H9 (cell line): ENCODE measurements around the gene TERB1. TPM values are rescaled to one million over a fixed set of nuclear protein-coding genes. Genes with fewer than 3 reads are reported as not detected.

Experiments
- DNase-seq: peaks from one replicate; pipeline ENCODE4 v3.0.0-alpha.2; 2017
- H2AFZ ChIP-seq: one replicate; pipeline ENCODE4 v1.6.1; 2013; ENCODE audit warnings: mild to moderate bottlenecking, low read length, control low read depth, moderate library complexity
- H2AK5ac ChIP-seq: 2 replicates; pipeline ENCODE4 v1.6.1; 2013; ENCODE audit warnings: low read length, control low read depth, mixed read lengths; ENCODE audit not compliant: insufficient read length
- H2BK120ac ChIP-seq: one replicate; pipeline ENCODE4 v1.6.1; 2013; ENCODE audit warnings: low read depth, mild to moderate bottlenecking, low read length, control low read depth, inconsistent platforms; ENCODE audit not compliant: poor library complexity, severe bottlenecking
- H2BK12ac ChIP-seq: 2 replicates; pipeline ENCODE4 v1.6.1; 2013; ENCODE audit warnings: low read length, control low read depth, mixed read lengths, low read depth; ENCODE audit not compliant: insufficient read length
- H2BK15ac ChIP-seq: 2 replicates; pipeline ENCODE4 v1.6.1; 2013; ENCODE audit warnings: low read depth, low read length, control low read depth
- H2BK20ac ChIP-seq: one replicate; pipeline ENCODE4 v1.6.1; 2013; ENCODE audit warnings: low read depth, mild to moderate bottlenecking, low read length, control low read depth, inconsistent platforms; ENCODE audit not compliant: poor library complexity, severe bottlenecking
- H2BK5ac ChIP-seq: 2 replicates; pipeline ENCODE4 v1.6.1; 2013; ENCODE audit warnings: low read length, control low read depth, mixed read lengths; ENCODE audit not compliant: insufficient read length
- H3K14ac ChIP-seq: 2 replicates; pipeline ENCODE4 v1.6.1; 2013; ENCODE audit warnings: low read length, control low read depth; ENCODE audit not compliant: insufficient read depth
- H3K18ac ChIP-seq: 2 replicates; pipeline ENCODE4 v1.6.1; 2013; ENCODE audit warnings: low read depth, mild to moderate bottlenecking, mixed read lengths, low read length, control low read depth; ENCODE audit not compliant: insufficient read length
- H3K23ac ChIP-seq: 2 replicates; pipeline ENCODE4 v1.6.1; 2013; ENCODE audit warnings: low read length, control low read depth, mixed read lengths, low read depth; ENCODE audit not compliant: insufficient read length
- H3K23me2 ChIP-seq: 2 replicates; pipeline ENCODE4 v1.6.1; 2013; ENCODE audit warnings: low read depth, mild to moderate bottlenecking, mixed read lengths, low read length, control low read depth; ENCODE audit not compliant: insufficient read length, poor library complexity, severe bottlenecking
- H3K27ac ChIP-seq: 2 replicates; pipeline ENCODE4 v1.5.1; 2013; ENCODE audit warnings: low read length, control low read depth, mixed read lengths, low read depth; ENCODE audit not compliant: insufficient read length
- H3K27me3 ChIP-seq: 2 replicates; pipeline ENCODE4 v1.6.1; 2013; ENCODE audit warnings: low read length, control low read depth, inconsistent platforms; ENCODE audit not compliant: insufficient read depth
- H3K4ac ChIP-seq: 2 replicates; pipeline ENCODE4 v1.6.1; 2013; ENCODE audit warnings: low read depth, mild to moderate bottlenecking, control low read depth, inconsistent platforms, low read length, moderate library complexity
- H3K4me1 ChIP-seq: 2 replicates; pipeline ENCODE4 v1.6.1; 2013; ENCODE audit warnings: low read length, control low read depth, inconsistent platforms; ENCODE audit not compliant: insufficient read depth
- H3K4me2 ChIP-seq: 2 replicates; pipeline ENCODE4 v1.6.1; 2013; ENCODE audit warnings: low read length, control low read depth, mixed read lengths; ENCODE audit not compliant: insufficient read length, insufficient read depth
- H3K56ac ChIP-seq: 2 replicates; pipeline ENCODE4 v1.6.1; 2013; ENCODE audit warnings: low read depth, mild to moderate bottlenecking, mixed read lengths, low read length, control low read depth; ENCODE audit not compliant: insufficient read length
- H3K79me1 ChIP-seq: 2 replicates; pipeline ENCODE4 v1.6.1; 2013; ENCODE audit warnings: low read depth, mild to moderate bottlenecking, moderate library complexity, low read length, control low read depth, inconsistent platforms; ENCODE audit not compliant: insufficient read depth, poor library complexity, severe bottlenecking
- H3K79me2 ChIP-seq: 2 replicates; pipeline ENCODE4 v1.6.1; 2013; ENCODE audit warnings: low read length, control low read depth, inconsistent platforms; ENCODE audit not compliant: insufficient read depth
- H3K9ac ChIP-seq: 2 replicates; pipeline ENCODE4 v1.6.1; 2013; ENCODE audit warnings: low read length, control low read depth, mixed read lengths; ENCODE audit not compliant: insufficient read length; ENCODE audit errors: extremely low read depth
- H3K9me3 ChIP-seq: one replicate; pipeline ENCODE4 v1.6.1; 2013; ENCODE audit warnings: low read depth, low read length, inconsistent platforms; ENCODE audit not compliant: control insufficient read depth
- H3T11ph ChIP-seq: one replicate; pipeline ENCODE4 v1.6.1; 2013; ENCODE audit warnings: mild to moderate bottlenecking, low read length, control low read depth, inconsistent platforms
- H4K20me1 ChIP-seq: one replicate; pipeline ENCODE4 v1.6.1; 2013; ENCODE audit not compliant: control insufficient read depth, insufficient read length, insufficient read depth
- H4K5ac ChIP-seq: 2 replicates; pipeline ENCODE4 v1.6.1; 2013; ENCODE audit warnings: low read depth, mild to moderate bottlenecking, mixed read lengths, low read length, control low read depth; ENCODE audit not compliant: insufficient read length
- H4K8ac ChIP-seq: replicated peaks from 2 replicates; pipeline ENCODE4 v1.6.1; 2013; ENCODE audit warnings: low read length, control low read depth, mixed read lengths, low read depth; ENCODE audit not compliant: insufficient read length
- H4K91ac ChIP-seq: 2 replicates; pipeline ENCODE4 v1.6.1; 2013; ENCODE audit warnings: low read depth, mild to moderate bottlenecking, moderate library complexity, mixed read lengths, low read length, control low read depth; ENCODE audit not compliant: insufficient read length
- H3K27ac Mint-ChIP-seq, 3 experiments: 2 replicates in 2 of 3; 3 replicates in 1 of 3; pipeline ENCODE4 v1.8.0; 2020 to 2021; ENCODE audit warnings: mixed read lengths in 3 of 3, mild to moderate bottlenecking in 1 of 3, moderate library complexity in 1 of 3
- H3K27me3 Mint-ChIP-seq: 2 replicates; pipeline ENCODE4 v1.8.0; 2021; ENCODE audit warnings: low read depth, mild to moderate bottlenecking, moderate library complexity, mixed read lengths
- H3K36me3 Mint-ChIP-seq, 3 experiments: 2 replicates in 2 of 3; 3 replicates in 1 of 3; pipeline ENCODE4 v1.8.0; 2020 to 2021; ENCODE audit warnings: low read depth in 3 of 3, mixed read lengths in 3 of 3; ENCODE audit not compliant: insufficient read depth in 1 of 3
- H3K4me1 Mint-ChIP-seq, 2 experiments: 2 replicates each; pipeline ENCODE4 v1.8.0; 2020; ENCODE audit warnings: mixed read lengths in 2 of 2
- H3K4me3 Mint-ChIP-seq, 2 experiments: 2 replicates in 1 of 2; 3 replicates in 1 of 2; pipeline ENCODE4 v1.8.0; 2020 to 2021; ENCODE audit warnings: mild to moderate bottlenecking in 2 of 2, mixed read lengths in 2 of 2, moderate library complexity in 1 of 2
- H3K9me3 Mint-ChIP-seq, 2 experiments: 2 replicates in 1 of 2; 3 replicates in 1 of 2; pipeline ENCODE4 v1.8.0; 2020; ENCODE audit warnings: mild to moderate bottlenecking in 2 of 2, mixed read lengths in 2 of 2, moderate library complexity in 1 of 2
- WGBS: extraction: QIAGEN DNeasy Blood & Tissue Kit; methylation state at CpG from one replicate; pipeline ENCODE4 v1.1.7; 2013; ENCODE audit warnings: missing lambda C conversion rate, low lambda C conversion rate, mixed read lengths; ENCODE audit not compliant: insufficient read length; ENCODE audit errors: extremely low coverage; 5-methylcytosine and 5-hydroxymethylcytosine counted together
- total RNA-seq: library from RNA; stranded (reverse); gene quantifications from 2 replicates; pipeline ENCODE4 v1.2.1, GENCODE V29; 2021
- TF ChIP-seq, protein P1 (sequence below): fragments of 200-600 bp; sonication (generic); conservative IDR thresholded peaks from 3 replicates; pipeline ENCODE4 v1.8.0; 2021; ENCODE audit warnings: antibody characterized with exemption, mild to moderate bottlenecking

The TERB1 gene
- total RNA-seq, 1 experiment from 2014 or later: not detected

GRCh38 chr16:66832190-66832589, 30.8 kb upstream of the TERB1 start:
- H3K4me3 Mint-ChIP-seq: no peak overlapping the region
- H3K4me1 Mint-ChIP-seq: peaks cover 10 to 13% of the 10 kb centered on the region in 2 experiments
- H4K20me1 ChIP-seq: no peaks in the 10 kb centered on the region
- WGBS: no CpG with 5 or more reads among the region's 3 CpGs
- H3T11ph ChIP-seq: no peak overlapping the region
- H3K36me3 Mint-ChIP-seq: peaks cover 9 to 11% (median 10%) of the 10 kb centered on the region in 3 experiments; a peak in 6 of 7 replicates
- H2AFZ ChIP-seq: no peak overlapping the region
- no peak overlapping the region for H4K91ac ChIP-seq
- no peak overlapping the region for H2BK15ac ChIP-seq
- H4K5ac ChIP-seq: no peak overlapping the region
- peaks cover 7% of the 10 kb centered on the region; the same call in 1 of the 2 replicates for H3K79me2 ChIP-seq
- H3K9me3 ChIP-seq: no peaks in the 10 kb centered on the region
- H2AK5ac ChIP-seq: no peak overlapping the region
- no peak overlapping the region for H3K56ac ChIP-seq
- no peaks in the 10 kb centered on the region; the same call in 1 of the 2 replicates for H3K4me1 ChIP-seq
- H3K9ac ChIP-seq: no peak overlapping the region
- H3K9me3 Mint-ChIP-seq: no peaks in the 10 kb centered on the region
- H3K27me3 ChIP-seq: no peaks in the 10 kb centered on the region
- peaks cover 14% of the 10 kb centered on the region for H3K27me3 Mint-ChIP-seq
- no peak overlapping the region for H3K23ac ChIP-seq
- H3K27ac Mint-ChIP-seq: no peak overlapping the region
- H2BK20ac ChIP-seq: no peak overlapping the region
- H2BK12ac ChIP-seq: no peak overlapping the region
- H3K4me2 ChIP-seq: no peak overlapping the region
- TF ChIP-seq, protein P1, sequence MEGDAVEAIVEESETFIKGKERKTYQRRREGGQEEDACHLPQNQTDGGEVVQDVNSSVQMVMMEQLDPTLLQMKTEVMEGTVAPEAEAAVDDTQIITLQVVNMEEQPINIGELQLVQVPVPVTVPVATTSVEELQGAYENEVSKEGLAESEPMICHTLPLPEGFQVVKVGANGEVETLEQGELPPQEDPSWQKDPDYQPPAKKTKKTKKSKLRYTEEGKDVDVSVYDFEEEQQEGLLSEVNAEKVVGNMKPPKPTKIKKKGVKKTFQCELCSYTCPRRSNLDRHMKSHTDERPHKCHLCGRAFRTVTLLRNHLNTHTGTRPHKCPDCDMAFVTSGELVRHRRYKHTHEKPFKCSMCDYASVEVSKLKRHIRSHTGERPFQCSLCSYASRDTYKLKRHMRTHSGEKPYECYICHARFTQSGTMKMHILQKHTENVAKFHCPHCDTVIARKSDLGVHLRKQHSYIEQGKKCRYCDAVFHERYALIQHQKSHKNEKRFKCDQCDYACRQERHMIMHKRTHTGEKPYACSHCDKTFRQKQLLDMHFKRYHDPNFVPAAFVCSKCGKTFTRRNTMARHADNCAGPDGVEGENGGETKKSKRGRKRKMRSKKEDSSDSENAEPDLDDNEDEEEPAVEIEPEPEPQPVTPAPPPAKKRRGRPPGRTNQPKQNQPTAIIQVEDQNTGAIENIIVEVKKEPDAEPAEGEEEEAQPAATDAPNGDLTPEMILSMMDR: no peak
- H3K4ac ChIP-seq: no peak overlapping the region
- DNase-seq: no peak
- no peak overlapping the region for H4K8ac ChIP-seq
- no peak overlapping the region for H2BK120ac ChIP-seq
- H3K23me2 ChIP-seq: no peaks in the 10 kb centered on the region
- peaks cover 7% of the 10 kb centered on the region for H3K79me1 ChIP-seq
- H3K27ac ChIP-seq: no peak overlapping the region
- H2BK5ac ChIP-seq: no peak overlapping the region
- no peak overlapping the region for H3K14ac ChIP-seq
- no peak overlapping the region for H3K18ac ChIP-seq
